GM23248 (cell line): ENCODE data around the gene NXNL2. TPM values are rescaled to one million over a fixed set of nuclear protein-coding genes. Genes with fewer than 3 reads are reported as not detected.
A peak's percentile ranks its signal among the peaks of the same experiment; 100 is the strongest.

Experiments used
- DNase-seq: peaks from one replicate; pipeline ENCODE4 v3.0.0-alpha.2; 2015
- H2AFZ ChIP-seq: fragments of 200-600 bp; sonication (generic); 2 replicates; pipeline ENCODE4 v1.6.1; 2016; ENCODE audit warnings: antibody characterized with exemption
- H3F3A ChIP-seq: fragments of 200-600 bp; sonication (generic); 2 replicates; pipeline ENCODE4 v1.6.1; 2016; ENCODE audit warnings: mild to moderate bottlenecking, antibody characterized with exemption, mixed run types; ENCODE audit not compliant: insufficient read depth
- H3K27ac ChIP-seq: fragments of 200-600 bp; sonication (generic); 2 replicates; pipeline ENCODE4 v1.5.1; 2016; ENCODE audit warnings: mild to moderate bottlenecking
- H3K27me3 ChIP-seq: fragments of 200-600 bp; sonication (generic); replicated peaks from 2 replicates; pipeline ENCODE4 v1.6.1; 2016; ENCODE audit warnings: mild to moderate bottlenecking; ENCODE audit not compliant: insufficient read depth
- H3K36me3 ChIP-seq: fragments of 200-600 bp; sonication (generic); 2 replicates; pipeline ENCODE4 v1.6.1; 2016; ENCODE audit warnings: low read depth, mild to moderate bottlenecking
- H3K4me1 ChIP-seq: fragments of 200-600 bp; sonication (generic); 2 replicates; pipeline ENCODE4 v1.6.1; 2016; ENCODE audit warnings: mild to moderate bottlenecking; ENCODE audit not compliant: insufficient read depth
- H3K4me2 ChIP-seq: fragments of 200-600 bp; sonication (generic); one replicate; pipeline ENCODE4 v1.6.1; 2016; ENCODE audit warnings: mild to moderate bottlenecking; ENCODE audit not compliant: unreplicated experiment
- H3K4me3 ChIP-seq: fragments of 200-600 bp; sonication (generic); 2 replicates; pipeline ENCODE4 v1.5.1; 2016; ENCODE audit warnings: mild to moderate bottlenecking
- H3K79me2 ChIP-seq: fragments of 200-600 bp; sonication (generic); 2 replicates; pipeline ENCODE4 v1.6.1; 2016; ENCODE audit warnings: mild to moderate bottlenecking; ENCODE audit not compliant: insufficient read depth
- H3K9ac ChIP-seq: fragments of 200-600 bp; sonication (generic); 2 replicates; pipeline ENCODE4 v1.6.1; 2016; ENCODE audit warnings: mild to moderate bottlenecking
- H3K9me2 ChIP-seq: fragments of 200-600 bp; sonication (generic); 2 replicates; pipeline ENCODE4 v1.6.1; 2016; ENCODE audit warnings: mixed run types, mild to moderate bottlenecking, moderate library complexity; ENCODE audit not compliant: insufficient read depth
- H3K9me3 ChIP-seq: fragments of 200-600 bp; sonication (generic); one replicate; pipeline ENCODE4 v1.6.1; 2017; ENCODE audit warnings: low read depth
- H4K20me1 ChIP-seq: fragments of 200-600 bp; sonication (generic); 2 replicates; pipeline ENCODE4 v1.6.0; 2016; ENCODE audit not compliant: insufficient read depth
- EZH2 ChIP-seq: fragments of 200-600 bp; sonication (generic); IDR thresholded peaks from 2 replicates; pipeline ENCODE4 v1.6.1; 2018; ENCODE audit warnings: antibody characterized with exemption, mild to moderate bottlenecking; ENCODE audit not compliant: insufficient read depth, poor library complexity, severe bottlenecking
- EZH2phosphoT487 ChIP-seq: fragments of 200-600 bp; sonication (generic); IDR thresholded peaks from 2 replicates; pipeline ENCODE4 v1.6.1; 2018; ENCODE audit warnings: antibody characterized with exemption, moderate library complexity, mild to moderate bottlenecking, low read depth; ENCODE audit not compliant: insufficient read depth
- WGBS, 2 experiments: methylation state at CpG; one replicate each; pipeline ENCODE4 v1.1.6; 2015 to 2017; ENCODE audit warnings: low lambda C conversion rate in 2 of 2, low coverage in 1 of 2; ENCODE audit errors: missing lambda C conversion rate in 2 of 2; 5-methylcytosine and 5-hydroxymethylcytosine counted together
- in situ Hi-C: fragments of 300-500 bp; cut with MboI; formaldehyde crosslinking; loops from 2 replicates; pipeline ENCODE4 v1.15.0; 2020
- polyA plus RNA-seq: library from polyadenylated mRNA; unstranded; fragments of >200 nt; fragmentation: Nextera tagmentation; extraction: Ambion mirVana; gene quantifications from 2 replicates; pipeline ENCODE4 v1.2.1, GENCODE V29; 2016
- total RNA-seq: library from RNA; depleted of rRNA; stranded (reverse); fragments of >200 nt; shearing (Covaris generic); gene quantifications from 2 replicates; pipeline ENCODE4 v1.2.3, GENCODE V29; 2014

NXNL2 gene
- total and polyA plus RNA-seq, 2 experiments from 2014 or later: 1.4 to 3.1 TPM

- Histone ChIP-seq H2AFZ (no peak overlapping the region), H3K79me2 (no peaks in the 10 kb centered on the region), H3K9me3 (no peaks in the 10 kb centered on the region), H4K20me1 (no peaks in the 10 kb centered on the region), H3K27me3 (no peaks in the 10 kb centered on the region), H3K4me1 (no peaks in the 10 kb centered on the region), H3K9ac (no peak overlapping the region), H3K27ac (peak overlapping the region; percentile 52), H3K9me2 (no peaks in the 10 kb centered on the region), H3K4me2 (no peak overlapping the region), H3K4me3 (no peak overlapping the region), H3F3A (0 out of 2 replicates have a peak, but pooled peaks cover 18% of the 10 kb centered on the region), H3K36me3 (no peaks in the 10 kb centered on the region)
- WGBS, 2 experiments: 6% methylated on average over 1 of the region's 1 CpG
- in situ Hi-C loops: no loop called here
- no peak for TF ChIP-seq EZH2phosphoT487
- no peak for TF ChIP-seq EZH2
- DNase-seq: peak; percentile 94
These were observed 2.7 kb downstream of the NXNL2 start for GRCh38 chr9:88537761-88538091.

- Histone ChIP-seq H3K36me3 (no peaks in the 10 kb centered on the region), H3K4me3 (no peak overlapping the region), H3K4me1 (no peaks in the 10 kb centered on the region), H3K27me3 (no peaks in the 10 kb centered on the region), H3K9me2 (no peaks in the 10 kb centered on the region), H3F3A (0 out of 2 replicates have a peak, but pooled peaks cover 18% of the 10 kb centered on the region), H3K27ac (peak overlapping the region; percentile 52), H2AFZ (no peak overlapping the region), H4K20me1 (no peaks in the 10 kb centered on the region), H3K4me2 (no peak overlapping the region), H3K9ac (0 out of 2 replicates have a peak overlapping the region, but pooled peaks have one; percentile 7), H3K9me3 (no peaks in the 10 kb centered on the region), H3K79me2 (no peaks in the 10 kb centered on the region)
- 88 to 93% methylated on average over 10 of the region's 10 CpGs for WGBS, 2 experiments
- DNase-seq: no peak
- TF ChIP-seq EZH2 (no peak), EZH2phosphoT487 (no peak)
- in situ Hi-C loops: no loop called here
These were observed 3.5 kb downstream of the NXNL2 start for GRCh38 chr9:88538311-88539085.

GRCh38 chr9:88539246-88539645 is 4.3 kb downstream of the NXNL2 start:
- no peak for DNase-seq
- Histone ChIP-seq H3K4me1 (no peaks in the 10 kb centered on the region), H3F3A (0 out of 2 replicates have a peak, but pooled peaks cover 18% of the 10 kb centered on the region), H3K4me3 (no peak overlapping the region), H2AFZ (no peak overlapping the region), H3K9me3 (no peaks in the 10 kb centered on the region), H3K79me2 (no peaks in the 10 kb centered on the region), H3K9ac (no peak overlapping the region), H3K27ac (no peak overlapping the region), H3K9me2 (no peaks in the 10 kb centered on the region), H3K36me3 (no peaks in the 10 kb centered on the region), H3K4me2 (no peak overlapping the region), H3K27me3 (no peaks in the 10 kb centered on the region), H4K20me1 (no peaks in the 10 kb centered on the region)
- in situ Hi-C loops: no loop called here
- no peak for TF ChIP-seq EZH2phosphoT487
- no peak for TF ChIP-seq EZH2
- WGBS, 2 experiments: 92 to 98% methylated on average over 6 of the region's 6 CpGs

GRCh38 chr9:88540251-88540763 is 5.3 kb downstream of the NXNL2 start:
- no peak overlapping the region for H3K4me3 ChIP-seq
- H3K4me1 ChIP-seq: no peaks in the 10 kb centered on the region
- H3K27me3 ChIP-seq: no peaks in the 10 kb centered on the region
- no peak overlapping the region for H3K27ac ChIP-seq
- no peaks in the 10 kb centered on the region for H3K9me2 ChIP-seq
- H3K36me3 ChIP-seq: no peaks in the 10 kb centered on the region
- H3K9ac ChIP-seq: no peak overlapping the region
- H3K9me3 ChIP-seq: no peaks in the 10 kb centered on the region
- TF ChIP-seq EZH2: no peak
- TF ChIP-seq EZH2phosphoT487: no peak
- H3K79me2 ChIP-seq: no peaks in the 10 kb centered on the region
- no peaks in the 10 kb centered on the region for H4K20me1 ChIP-seq
- no peak overlapping the region for H2AFZ ChIP-seq
- no peak for DNase-seq
- no peak overlapping the region for H3K4me2 ChIP-seq
- H3F3A ChIP-seq: 0 out of 2 replicates have a peak, but pooled peaks cover 18% of the 10 kb centered on the region
- in situ Hi-C loops: no loop called here
- WGBS, 2 experiments: 96 to 97% methylated on average over 10 of the region's 10 CpGs
